Neural progenitor cell (in vitro differentiated cells): Measurements from ENCODE around the gene MSN. TPM values are rescaled to one million over a fixed set of nuclear protein-coding genes. Genes with fewer than 3 reads are reported as not detected.

Experiments used
- DNase-seq: peaks from one replicate; pipeline ENCODE4 v3.0.0-alpha.2; 2016; ENCODE audit warnings: low spot score
- H2AFZ ChIP-seq: fragments of 200-600 bp; sonication (generic); replicated peaks from 2 replicates; pipeline ENCODE4 v1.6.1; 2016; ENCODE audit warnings: antibody characterized with exemption
- H3F3A ChIP-seq: fragments of 200-600 bp; sonication (generic); 2 replicates; pipeline ENCODE4 v1.6.1; 2016; ENCODE audit warnings: antibody characterized with exemption, low read depth
- H3K27ac ChIP-seq: fragments of 200-600 bp; sonication (generic); 2 replicates; pipeline ENCODE4 v1.5.1; 2016; ENCODE audit warnings: mild to moderate bottlenecking
- H3K27me3 ChIP-seq: fragments of 200-600 bp; sonication (generic); 2 replicates; pipeline ENCODE4 v1.6.1; 2016; ENCODE audit warnings: mild to moderate bottlenecking, moderate library complexity
- H3K36me3 ChIP-seq: fragments of 200-600 bp; sonication (generic); 2 replicates; pipeline ENCODE4 v1.5.1; 2016
- H3K4me1 ChIP-seq: fragments of 200-600 bp; sonication (generic); 2 replicates; pipeline ENCODE4 v1.6.1; 2016; ENCODE audit warnings: mixed run types
- H3K4me2 ChIP-seq: fragments of 200-600 bp; sonication (generic); 2 replicates; pipeline ENCODE4 v1.6.1; 2016
- H3K4me3 ChIP-seq: fragments of 200-600 bp; sonication (generic); 2 replicates; pipeline ENCODE4 v1.5.1; 2016
- H3K79me2 ChIP-seq: fragments of 200-600 bp; sonication (generic); 2 replicates; pipeline ENCODE4 v1.6.1; 2016; ENCODE audit warnings: low read depth
- H3K9ac ChIP-seq: fragments of 200-600 bp; sonication (generic); 2 replicates; pipeline ENCODE4 v1.6.1; 2016
- H3K9me3 ChIP-seq: fragments of 200-600 bp; sonication (generic); 2 replicates; pipeline ENCODE4 v1.5.1; 2016; ENCODE audit warnings: low read depth
- H4K20me1 ChIP-seq: fragments of 200-600 bp; sonication (generic); 2 replicates; pipeline ENCODE4 v1.6.1; 2016; ENCODE audit warnings: low read depth
- H3K27ac Mint-ChIP-seq: 3 replicates; pipeline ENCODE4 v1.8.0; 2021; ENCODE audit warnings: mixed read lengths
- H3K27me3 Mint-ChIP-seq: 2 replicates; pipeline ENCODE4 v1.8.0; 2022; ENCODE audit warnings: low read depth, mild to moderate bottlenecking, inconsistent platforms, moderate library complexity, mixed read lengths; ENCODE audit not compliant: insufficient read depth
- H3K36me3 Mint-ChIP-seq: 3 replicates; pipeline ENCODE4 v1.8.0; 2021; ENCODE audit warnings: mixed read lengths
- H3K4me1 Mint-ChIP-seq: 3 replicates; pipeline ENCODE4 v1.8.0; 2021; ENCODE audit warnings: mixed read lengths
- H3K4me3 Mint-ChIP-seq: 3 replicates; pipeline ENCODE4 v1.8.0; 2021; ENCODE audit warnings: mild to moderate bottlenecking, moderate library complexity, mixed read lengths
- H3K9me3 Mint-ChIP-seq: 3 replicates; pipeline ENCODE4 v1.8.0; 2020; ENCODE audit warnings: mixed read lengths
- EZH2 ChIP-seq: fragments of 200-600 bp; sonication (generic); IDR thresholded peaks from 2 replicates; pipeline ENCODE4 v1.6.1; 2017; ENCODE audit warnings: antibody characterized with exemption, mild to moderate bottlenecking, moderate library complexity
- EZH2phosphoT487 ChIP-seq: fragments of 200-600 bp; sonication (generic); IDR thresholded peaks from 2 replicates; pipeline ENCODE4 v1.6.1; 2017; ENCODE audit warnings: antibody characterized with exemption
- total RNA-seq: library from RNA; depleted of rRNA; stranded (reverse); fragments of >200 nt; gene quantifications from 2 replicates; pipeline ENCODE4 v1.2.3, GENCODE V29; 2015; ENCODE audit warnings: low replicate concordance
- TF ChIP-seq, protein P1 (sequence below): fragments of 200-600 bp; sonication (generic); IDR thresholded peaks from 2 replicates; pipeline ENCODE4 v1.5.1; 2017; ENCODE audit warnings: antibody characterized with exemption, mild to moderate bottlenecking

Gene MSN
- total RNA-seq, 1 donor from 2014 or later, result 97.4 TPM

DNA sequence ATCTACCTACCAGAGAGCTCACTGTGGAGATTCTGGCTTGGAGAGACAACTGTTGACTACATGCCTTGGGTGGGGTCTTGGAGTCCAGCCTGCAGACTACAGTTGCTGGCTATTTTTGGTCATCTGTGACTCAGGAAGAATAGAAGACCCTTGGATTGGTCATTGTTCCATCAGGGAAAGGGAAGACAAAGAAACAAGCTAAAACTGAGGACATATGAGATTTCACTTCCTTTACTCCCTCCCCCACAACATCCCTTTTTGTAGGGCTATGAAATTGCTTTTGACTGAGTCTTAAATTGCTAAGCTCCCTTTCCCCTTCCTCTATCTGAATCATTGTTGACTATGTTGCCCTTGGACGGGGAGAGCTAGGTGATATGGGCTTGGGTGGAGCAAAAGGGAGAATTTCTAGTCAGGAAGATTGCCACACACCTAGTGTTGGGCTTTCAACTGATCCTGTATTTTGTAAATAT is 11.7 kb downstream of the MSN start:
- peaks cover 77% of the 10 kb centered on the region for H3K79me2 ChIP-seq
- no peaks in the 10 kb centered on the region for H3F3A ChIP-seq
- H3K4me1 ChIP-seq, result no peaks in the 10 kb centered on the region
- TF ChIP-seq EZH2phosphoT487 (no peak), EZH2 (no peak)
- TF ChIP-seq, protein P1, sequence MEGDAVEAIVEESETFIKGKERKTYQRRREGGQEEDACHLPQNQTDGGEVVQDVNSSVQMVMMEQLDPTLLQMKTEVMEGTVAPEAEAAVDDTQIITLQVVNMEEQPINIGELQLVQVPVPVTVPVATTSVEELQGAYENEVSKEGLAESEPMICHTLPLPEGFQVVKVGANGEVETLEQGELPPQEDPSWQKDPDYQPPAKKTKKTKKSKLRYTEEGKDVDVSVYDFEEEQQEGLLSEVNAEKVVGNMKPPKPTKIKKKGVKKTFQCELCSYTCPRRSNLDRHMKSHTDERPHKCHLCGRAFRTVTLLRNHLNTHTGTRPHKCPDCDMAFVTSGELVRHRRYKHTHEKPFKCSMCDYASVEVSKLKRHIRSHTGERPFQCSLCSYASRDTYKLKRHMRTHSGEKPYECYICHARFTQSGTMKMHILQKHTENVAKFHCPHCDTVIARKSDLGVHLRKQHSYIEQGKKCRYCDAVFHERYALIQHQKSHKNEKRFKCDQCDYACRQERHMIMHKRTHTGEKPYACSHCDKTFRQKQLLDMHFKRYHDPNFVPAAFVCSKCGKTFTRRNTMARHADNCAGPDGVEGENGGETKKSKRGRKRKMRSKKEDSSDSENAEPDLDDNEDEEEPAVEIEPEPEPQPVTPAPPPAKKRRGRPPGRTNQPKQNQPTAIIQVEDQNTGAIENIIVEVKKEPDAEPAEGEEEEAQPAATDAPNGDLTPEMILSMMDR, result no peak
- H3K36me3 ChIP-seq, result no peaks in the 10 kb centered on the region
- H3K27me3 ChIP-seq, result no peaks in the 10 kb centered on the region
- H3K4me2 ChIP-seq, result no peak overlapping the region
- Mint-ChIP-seq H3K36me3 (no peaks in the 10 kb centered on the region), H3K4me1 (no peaks in the 10 kb centered on the region), H3K27ac (no peak overlapping the region), H3K9me3 (peaks cover 8% of the 10 kb centered on the region), H3K27me3 (peaks cover 4% of the 10 kb centered on the region), H3K4me3 (no peak overlapping the region)
- DNase-seq, result no peak
- H4K20me1 ChIP-seq, result peaks cover 3% of the 10 kb centered on the region
- H3K4me3 ChIP-seq, result no peak overlapping the region
- no peaks in the 10 kb centered on the region for H3K9me3 ChIP-seq
- no peak overlapping the region for H2AFZ ChIP-seq
- H3K9ac ChIP-seq, result no peak overlapping the region
- H3K27ac ChIP-seq, result no peak overlapping the region

DNA sequence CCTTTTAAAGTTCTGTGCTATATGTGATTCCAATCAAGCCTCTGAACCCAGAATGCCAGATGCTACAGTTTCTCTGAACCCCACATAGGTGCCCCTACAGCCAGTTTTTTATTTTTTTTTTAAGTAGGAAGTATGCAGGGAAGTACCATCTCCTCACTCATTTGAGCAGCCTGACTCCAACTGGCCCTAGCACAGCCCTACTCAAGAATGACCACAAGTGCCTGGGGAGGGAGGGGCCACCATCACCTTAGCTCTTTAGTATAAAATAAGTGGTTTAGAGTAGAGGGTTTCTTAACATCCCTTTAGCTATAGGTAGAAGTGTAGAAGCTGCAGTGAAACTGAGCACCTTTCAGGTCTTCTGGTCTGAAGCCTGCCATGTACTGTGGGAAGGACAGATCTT is 14.4 kb downstream of the MSN start:
- no peak overlapping the region for H3K27ac ChIP-seq

DNA sequence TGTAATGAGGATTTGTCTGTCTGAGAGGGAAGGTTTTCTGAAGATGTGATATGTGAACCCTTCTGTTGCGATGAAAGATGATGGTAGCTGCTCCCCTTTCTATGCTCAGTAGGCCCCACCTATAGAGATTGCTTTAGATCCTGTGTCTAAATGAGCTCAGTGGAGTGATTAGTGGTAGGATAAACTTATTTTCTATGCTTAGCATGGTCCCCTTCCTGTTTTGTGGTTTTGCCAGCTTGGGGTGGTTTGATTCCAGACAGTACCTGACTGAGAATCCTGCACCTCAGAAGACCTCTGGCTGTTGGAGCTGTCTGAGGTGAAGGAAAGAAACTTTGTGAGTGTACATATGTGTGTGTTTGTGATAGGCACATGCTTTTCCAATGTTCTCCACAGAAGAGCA is 17.7 kb downstream of the MSN start:
- H3K4me1 Mint-ChIP-seq, result no peaks in the 10 kb centered on the region
- TF ChIP-seq, protein P1, result no peak
- TF ChIP-seq EZH2 (no peak), EZH2phosphoT487 (no peak)

More for the DNA sequence above, 14.4 kb downstream of the MSN start:
- H3K27me3 Mint-ChIP-seq, result peaks cover 4% of the 10 kb centered on the region
- no peaks in the 10 kb centered on the region for H3K27me3 ChIP-seq
- no peaks in the 10 kb centered on the region for H3F3A ChIP-seq
- no peaks in the 10 kb centered on the region for H3K36me3 ChIP-seq
- no peaks in the 10 kb centered on the region for H3K4me1 Mint-ChIP-seq
- H3K79me2 ChIP-seq, result peaks cover 69% of the 10 kb centered on the region
- H3K4me2 ChIP-seq, result no peak overlapping the region
- no peaks in the 10 kb centered on the region for H3K36me3 Mint-ChIP-seq
- no peak overlapping the region for H3K4me3 ChIP-seq
- no peak overlapping the region for H3K9ac ChIP-seq
- peaks cover 7% of the 10 kb centered on the region for H4K20me1 ChIP-seq
- no peak overlapping the region for H2AFZ ChIP-seq
- TF ChIP-seq EZH2phosphoT487 (no peak), EZH2 (no peak)
- TF ChIP-seq, protein P1, result no peak
- H3K9me3 ChIP-seq, result no peaks in the 10 kb centered on the region
- no peak overlapping the region for H3K4me3 Mint-ChIP-seq
- no peak for DNase-seq
- no peaks in the 10 kb centered on the region for H3K4me1 ChIP-seq
- H3K27ac Mint-ChIP-seq, result no peak overlapping the region
- peaks cover 8% of the 10 kb centered on the region for H3K9me3 Mint-ChIP-seq

More for the DNA sequence above, 17.7 kb downstream of the MSN start:
- H3F3A ChIP-seq, result no peaks in the 10 kb centered on the region
- H3K4me2 ChIP-seq, result no peak overlapping the region
- peaks cover under 1% of the 10 kb centered on the region for H3K27me3 Mint-ChIP-seq
- H4K20me1 ChIP-seq, result peaks cover 5% of the 10 kb centered on the region
- H3K9me3 Mint-ChIP-seq, result peaks cover 9% of the 10 kb centered on the region
- no peak overlapping the region for H3K9ac ChIP-seq
- no peak overlapping the region for H2AFZ ChIP-seq
- no peaks in the 10 kb centered on the region for H3K9me3 ChIP-seq
- H3K27ac Mint-ChIP-seq, result no peak overlapping the region
- H3K27ac ChIP-seq, result no peak overlapping the region
- no peak overlapping the region for H3K4me3 Mint-ChIP-seq
- no peaks in the 10 kb centered on the region for H3K27me3 ChIP-seq
- H3K36me3 Mint-ChIP-seq, result peaks cover 4% of the 10 kb centered on the region
- H3K36me3 ChIP-seq, result no peaks in the 10 kb centered on the region
- no peak overlapping the region for H3K4me3 ChIP-seq
- DNase-seq, result no peak
- H3K4me1 ChIP-seq, result no peaks in the 10 kb centered on the region
- peaks cover 63% of the 10 kb centered on the region for H3K79me2 ChIP-seq
